Astrocyte of the cerebellum (primary cell): ENCODE results near the gene APOE.
"Not testable (repeated sequence)": the region's sequence is repeated elsewhere in the genome, so short reads cannot be mapped to it uniquely, and the experiment has no call there.

Experiments used
- DNase-seq: peaks from one replicate; pipeline ENCODE4 v3.0.0-alpha.2; 2011; ENCODE audit warnings: low read depth
- H3K4me3 ChIP-seq: 2 replicates; pipeline ENCODE4 v1.5.1; 2011; ENCODE audit warnings: mild to moderate bottlenecking, low read depth, low read length, moderate library complexity
- in situ Hi-C: cut with HindIII; loops from 2 replicates; pipeline ENCODE4 v1.10.0; 2017; ENCODE audit warnings: low sequenced_read_pairs
- TF ChIP-seq, protein P1 (sequence below): IDR thresholded peaks from 2 replicates; pipeline ENCODE4 v1.5.1; 2012; ENCODE audit warnings: low read length, low read depth, moderate library complexity, mild to moderate bottlenecking; ENCODE audit errors: missing control alignments

The APOE gene

DNA sequence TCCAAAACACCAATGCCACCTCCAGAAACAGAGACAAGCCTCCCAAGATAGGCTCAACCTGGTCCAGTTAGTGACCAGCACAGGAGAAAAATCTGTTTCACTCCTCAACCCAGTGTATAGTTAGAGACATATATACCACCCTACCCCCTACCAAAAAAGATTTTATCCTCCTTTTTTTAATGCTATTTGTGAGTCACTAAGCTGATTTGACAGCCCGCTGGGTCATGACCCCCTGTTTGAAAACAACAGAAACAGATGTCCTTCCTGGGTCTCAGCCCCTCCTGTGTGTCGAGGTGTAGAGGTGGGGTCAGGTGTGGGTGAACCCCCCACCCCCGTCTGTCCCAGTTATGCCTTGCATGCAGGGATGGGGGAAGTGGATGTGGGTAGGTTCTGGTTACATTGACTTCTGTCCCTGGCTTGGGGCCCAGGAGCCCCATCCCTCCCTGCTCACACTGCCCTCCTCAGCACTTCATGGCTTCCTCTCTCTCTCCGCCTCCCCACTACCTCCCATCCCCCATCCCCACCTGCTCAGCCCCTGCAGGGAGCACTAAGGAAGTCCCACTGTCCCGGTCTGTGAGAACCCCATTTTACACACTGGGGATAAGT lies 28.6 kb upstream of the APOE start:
- no peak overlapping the region for H3K4me3 ChIP-seq
- TF ChIP-seq, protein P1, sequence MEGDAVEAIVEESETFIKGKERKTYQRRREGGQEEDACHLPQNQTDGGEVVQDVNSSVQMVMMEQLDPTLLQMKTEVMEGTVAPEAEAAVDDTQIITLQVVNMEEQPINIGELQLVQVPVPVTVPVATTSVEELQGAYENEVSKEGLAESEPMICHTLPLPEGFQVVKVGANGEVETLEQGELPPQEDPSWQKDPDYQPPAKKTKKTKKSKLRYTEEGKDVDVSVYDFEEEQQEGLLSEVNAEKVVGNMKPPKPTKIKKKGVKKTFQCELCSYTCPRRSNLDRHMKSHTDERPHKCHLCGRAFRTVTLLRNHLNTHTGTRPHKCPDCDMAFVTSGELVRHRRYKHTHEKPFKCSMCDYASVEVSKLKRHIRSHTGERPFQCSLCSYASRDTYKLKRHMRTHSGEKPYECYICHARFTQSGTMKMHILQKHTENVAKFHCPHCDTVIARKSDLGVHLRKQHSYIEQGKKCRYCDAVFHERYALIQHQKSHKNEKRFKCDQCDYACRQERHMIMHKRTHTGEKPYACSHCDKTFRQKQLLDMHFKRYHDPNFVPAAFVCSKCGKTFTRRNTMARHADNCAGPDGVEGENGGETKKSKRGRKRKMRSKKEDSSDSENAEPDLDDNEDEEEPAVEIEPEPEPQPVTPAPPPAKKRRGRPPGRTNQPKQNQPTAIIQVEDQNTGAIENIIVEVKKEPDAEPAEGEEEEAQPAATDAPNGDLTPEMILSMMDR = no peak
- in situ Hi-C loops = no loop called here
- DNase-seq = no peak

DNA sequence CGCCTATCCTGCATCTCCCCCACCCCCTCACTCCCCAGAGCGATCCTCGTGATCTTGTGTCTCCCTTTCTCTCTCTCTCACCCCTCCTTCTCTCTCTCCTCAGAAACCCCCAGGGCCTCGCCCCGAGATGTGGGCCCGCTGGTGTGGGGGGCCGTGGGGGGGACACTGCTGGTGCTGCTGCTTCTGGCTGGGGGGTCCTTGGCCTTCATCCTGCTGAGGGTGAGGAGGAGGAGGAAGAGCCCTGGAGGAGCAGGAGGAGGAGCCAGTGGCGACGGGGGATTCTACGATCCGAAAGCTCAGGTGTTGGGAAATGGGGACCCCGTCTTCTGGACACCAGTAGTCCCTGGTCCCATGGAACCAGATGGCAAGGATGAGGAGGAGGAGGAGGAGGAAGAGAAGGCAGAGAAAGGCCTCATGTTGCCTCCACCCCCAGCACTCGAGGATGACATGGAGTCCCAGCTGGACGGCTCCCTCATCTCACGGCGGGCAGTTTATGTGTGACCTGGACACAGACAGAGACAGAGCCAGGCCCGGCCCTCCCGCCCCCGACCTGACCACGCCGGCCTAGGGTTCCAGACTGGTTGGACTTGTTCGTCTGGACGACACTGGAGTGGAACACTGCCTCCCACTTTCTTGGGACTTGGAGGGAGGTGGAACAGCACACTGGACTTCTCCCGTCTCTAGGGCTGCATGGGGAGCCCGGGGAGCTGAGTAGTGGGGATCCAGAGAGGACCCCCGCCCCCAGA lies 27.3 kb upstream of the APOE start:
- no peak overlapping the region for H3K4me3 ChIP-seq
- DNase-seq = no peak
- TF ChIP-seq, protein P1 = no peak
- in situ Hi-C loops = no loop called here

DNA sequence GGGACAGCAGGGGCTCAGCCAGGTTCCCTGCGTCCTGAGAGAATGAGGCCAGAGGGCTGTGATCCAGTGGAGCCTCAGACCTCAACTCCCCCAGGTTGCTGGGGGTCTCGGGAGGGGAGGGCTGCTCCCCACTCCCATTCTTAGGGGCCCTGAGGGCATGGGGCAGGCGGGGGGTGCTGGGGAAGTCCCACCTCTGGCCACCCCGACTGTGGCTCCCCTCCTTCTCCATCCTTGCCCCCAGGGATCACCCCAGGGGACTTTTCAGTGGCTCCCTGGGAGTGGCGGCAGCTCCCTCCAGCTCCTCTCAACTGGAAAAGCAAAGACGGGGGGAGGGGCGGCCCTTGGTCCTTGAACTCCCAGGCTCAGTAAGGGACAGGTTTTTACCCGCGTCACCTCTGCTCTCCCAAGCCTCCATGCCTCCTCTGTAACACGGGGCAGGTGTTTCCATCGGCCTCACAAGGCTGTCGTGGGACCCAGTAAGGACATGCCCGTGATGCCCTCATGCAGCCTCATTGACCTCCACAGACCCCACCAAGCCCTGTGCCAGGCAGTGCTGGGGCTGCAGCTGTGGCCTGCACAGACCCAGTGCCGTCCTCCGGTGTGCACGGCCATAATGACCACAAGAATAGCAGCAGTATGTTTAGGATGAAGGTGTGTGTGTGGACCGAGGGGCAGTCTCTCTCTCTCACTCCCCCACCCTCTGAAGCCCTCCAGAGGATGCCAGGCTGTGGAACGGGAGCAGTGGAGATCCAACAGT lies 26.1 kb upstream of the APOE start:
- in situ Hi-C loops = no loop called here
- H3K4me3 ChIP-seq = no peak overlapping the region
- TF ChIP-seq, protein P1 = no peak
- DNase-seq = no peak

DNA sequence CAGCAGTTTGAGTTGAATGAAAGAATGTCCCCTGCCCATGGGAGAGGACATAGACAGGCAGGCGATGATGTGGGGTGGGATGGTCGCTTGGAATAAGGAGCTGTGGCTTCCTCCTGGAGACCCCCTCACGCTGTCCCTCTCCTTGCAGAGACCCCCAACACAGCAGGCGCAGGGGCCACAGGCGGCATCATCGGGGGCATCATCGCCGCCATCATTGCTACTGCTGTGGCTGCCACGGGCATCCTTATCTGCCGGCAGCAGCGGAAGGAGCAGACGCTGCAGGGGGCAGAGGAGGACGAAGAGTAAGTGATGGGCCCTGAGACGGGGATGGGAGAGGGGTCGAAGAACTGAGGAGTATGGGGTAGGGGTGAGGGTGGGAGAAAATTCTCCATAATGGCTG lies 23.5 kb upstream of the APOE start:
- in situ Hi-C loops = no loop called here
- TF ChIP-seq, protein P1 = no peak
- no peak overlapping the region for H3K4me3 ChIP-seq
- no peak for DNase-seq

DNA sequence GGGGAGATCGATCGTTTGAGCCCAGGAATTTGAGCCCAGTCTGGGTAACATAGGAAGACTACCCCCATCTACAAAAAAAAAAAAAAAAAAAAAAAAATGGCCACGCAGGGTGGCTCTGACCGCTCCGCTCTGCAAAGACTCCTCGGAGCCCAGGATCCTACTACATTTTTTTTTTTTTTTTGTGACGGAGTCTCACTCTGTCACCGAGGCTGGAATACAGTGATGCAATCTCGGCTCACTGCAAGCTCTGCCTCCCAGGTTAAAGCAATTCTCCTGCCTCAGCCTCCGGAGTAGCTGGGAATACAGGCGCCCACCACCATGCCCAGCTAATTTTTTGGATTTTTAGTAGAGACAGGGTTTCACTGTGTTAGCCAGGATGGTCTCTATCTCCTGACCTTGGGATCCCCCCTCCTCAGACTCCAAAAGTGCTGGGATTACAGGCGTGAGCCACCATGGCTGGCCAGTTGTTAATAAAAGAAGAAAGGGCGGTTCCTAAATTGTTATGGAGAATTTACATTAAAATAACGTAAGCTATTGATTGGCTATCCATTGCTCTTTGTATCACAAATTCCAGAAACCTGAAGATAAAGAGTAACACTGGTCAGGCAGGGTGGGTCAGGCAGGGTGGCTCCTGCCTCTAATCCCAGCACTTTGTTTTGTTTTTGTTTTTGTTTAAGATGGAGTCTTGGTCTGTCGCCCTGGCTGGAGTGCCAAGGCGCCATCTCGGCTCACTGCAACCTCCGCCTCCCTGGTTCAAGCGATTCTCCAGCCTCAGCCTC lies 22.8 kb upstream of the APOE start:
- DNase-seq, in situ Hi-C loops, H3K4me3 ChIP-seq: not testable (repeated sequence)

DNA sequence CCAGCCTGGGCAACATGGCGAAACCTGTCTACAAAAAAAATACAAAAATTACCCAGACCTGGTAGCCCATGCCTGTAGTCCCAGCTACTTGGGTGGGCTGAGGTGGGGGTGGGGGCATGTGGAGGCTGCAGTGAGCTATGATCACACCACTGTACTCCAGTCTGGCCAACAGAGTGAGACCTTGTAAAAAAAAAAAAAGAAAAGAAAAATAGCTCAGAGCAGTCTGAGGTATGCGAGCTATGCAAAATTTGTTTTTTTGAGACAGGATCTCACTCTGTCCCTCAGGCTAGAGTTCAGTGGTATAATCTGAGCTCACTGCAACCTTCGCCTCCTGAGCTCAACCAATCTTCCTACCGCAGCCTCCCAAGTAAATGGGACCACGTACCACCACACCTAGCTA lies 21.7 kb upstream of the APOE start:
- in situ Hi-C loops = no loop called here
- TF ChIP-seq, protein P1 = no peak
- no peak for DNase-seq
- H3K4me3 ChIP-seq = no peak overlapping the region
